A673 (cell line): ENCODE data around the gene FZD10. TPM values are rescaled to one million over a fixed set of nuclear protein-coding genes. Genes with fewer than 3 reads are reported as not detected.

Source experiments
- BruUV-seq: library from RNA; stranded (reverse); fragments of 400-500 nt; replicated peaks from 2 replicates; lab custom pipeline; 2021; lab: Mats Ljungman, UMichigan
- CTCF ChIA-PET: fragments of 300-600 bp; sonication (Branson Sonifier 250); formaldehyde crosslinking; loops from one replicate; lab custom pipeline; 2022; ENCODE audit warnings: antibody characterized with exemption; lab: Charles Lee
- POLR2A ChIA-PET: fragments of 300-600 bp; sonication (Branson Sonifier 250); formaldehyde crosslinking; loops from one replicate; lab custom pipeline; 2022; ENCODE audit warnings: antibody characterized with exemption; ENCODE audit not compliant: low non-redundant PET; lab: Charles Lee
- DNase-seq: peaks from one replicate; pipeline ENCODE4 v3.0.0-alpha.2; 2015; ENCODE audit warnings: low spot score
- H3K27ac ChIP-seq: fragments of 200-600 bp; sonication (generic); 2 replicates; pipeline ENCODE4 v1.5.1; 2016; ENCODE audit warnings: mixed run types, low read depth, mild to moderate bottlenecking, mixed read lengths, antibody characterized with exemption, low read length; ENCODE audit not compliant: poor library complexity, severe bottlenecking
- H3K27me3 ChIP-seq: fragments of 200-600 bp; sonication (generic); replicated peaks from 2 replicates; pipeline ENCODE4 v1.6.1; 2017; ENCODE audit warnings: mixed run types, low read depth, mild to moderate bottlenecking, mixed read lengths, antibody characterized with exemption, low read length; ENCODE audit not compliant: insufficient read depth, poor library complexity
- H3K36me3 ChIP-seq: fragments of 200-600 bp; sonication (generic); 2 replicates; pipeline ENCODE4 v1.6.1; 2016; ENCODE audit warnings: mixed run types, mild to moderate bottlenecking, mixed read lengths, antibody characterized with exemption, low read length; ENCODE audit not compliant: insufficient read depth, poor library complexity, severe bottlenecking
- H3K4me1 ChIP-seq: fragments of 200-600 bp; sonication (generic); 2 replicates; pipeline ENCODE4 v1.6.1; 2017; ENCODE audit warnings: mixed run types, mild to moderate bottlenecking, mixed read lengths, antibody characterized with exemption, low read length; ENCODE audit not compliant: insufficient read depth, poor library complexity, severe bottlenecking
- H3K4me3 ChIP-seq: fragments of 200-600 bp; sonication (generic); 2 replicates; pipeline ENCODE4 v1.5.1; 2016; ENCODE audit warnings: low read depth, mixed run types, mild to moderate bottlenecking, mixed read lengths, low read length; ENCODE audit not compliant: poor library complexity, severe bottlenecking
- H3K9me3 ChIP-seq: fragments of 200-600 bp; sonication (generic); 2 replicates; pipeline ENCODE4 v1.6.1; 2016; ENCODE audit warnings: mixed run types, low read depth, mild to moderate bottlenecking, mixed read lengths, antibody characterized with exemption, low read length; ENCODE audit not compliant: poor library complexity, severe bottlenecking
- EZH2 ChIP-seq: fragments of 200-600 bp; sonication (generic); IDR thresholded peaks from 2 replicates; pipeline ENCODE4 v1.6.1; 2017; ENCODE audit warnings: borderline replicate concordance, low read depth, mild to moderate bottlenecking, mixed read lengths, antibody characterized with exemption, low read length; ENCODE audit not compliant: poor library complexity, severe bottlenecking
- intact Hi-C: fragments of 100-400 bp; cut with micrococcal nuclease; formaldehyde crosslinking; loops from one replicate; pipeline ENCODE4 v1.10.0; 2022; ENCODE audit not compliant: unreplicated experiment
- total RNA-seq: library from RNA; stranded (reverse); gene quantifications from 2 replicates; pipeline ENCODE4 v1.2.3, GENCODE V29; 2021
- TF ChIP-seq, protein P1 (sequence below): fragments of 300-800, 200-600 bp; sonication (generic); conservative IDR thresholded peaks from 2 replicates; pipeline ENCODE4 v1.5.1; 2017; ENCODE audit warnings: low read depth, mild to moderate bottlenecking, antibody characterized with exemption, low read length, moderate library complexity, mixed read lengths

FZD10 gene
- total RNA-seq, 1 experiment from 2014 or later, result not detected

DNA sequence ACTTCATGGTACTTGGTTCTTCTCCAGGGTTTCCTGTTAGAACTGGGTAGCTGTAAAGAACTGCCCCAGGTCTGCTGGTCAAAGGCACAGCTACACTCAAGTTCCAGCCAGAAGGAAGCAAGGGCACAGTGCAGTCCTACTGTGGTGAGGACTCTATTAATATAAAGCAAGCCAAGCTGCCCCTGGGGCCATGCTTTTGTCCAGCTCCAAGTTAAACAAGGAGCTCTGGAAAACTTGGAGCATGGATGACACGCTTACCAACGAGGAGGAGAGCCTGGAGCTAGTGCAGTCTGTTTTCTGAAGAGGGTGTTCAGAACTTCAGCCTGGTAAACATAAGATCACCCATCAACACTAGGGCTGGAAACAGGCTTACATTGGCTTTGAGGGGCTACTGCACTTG, 4.0 kb downstream of the FZD10 start:
- POLR2A ChIA-PET, result no interaction called here
- Histone ChIP-seq H3K9me3 (peaks cover 4% of the 10 kb centered on the region), H3K4me1 (no peaks in the 10 kb centered on the region), H3K4me3 (no peak overlapping the region), H3K36me3 (no peaks in the 10 kb centered on the region), H3K27ac (no peak overlapping the region), H3K27me3 (peaks cover 33% of the 10 kb centered on the region)
- CTCF ChIA-PET, result no interaction called here
- intact Hi-C loops, result no loop called here
- no peak for TF ChIP-seq EZH2
- TF ChIP-seq, protein P1, sequence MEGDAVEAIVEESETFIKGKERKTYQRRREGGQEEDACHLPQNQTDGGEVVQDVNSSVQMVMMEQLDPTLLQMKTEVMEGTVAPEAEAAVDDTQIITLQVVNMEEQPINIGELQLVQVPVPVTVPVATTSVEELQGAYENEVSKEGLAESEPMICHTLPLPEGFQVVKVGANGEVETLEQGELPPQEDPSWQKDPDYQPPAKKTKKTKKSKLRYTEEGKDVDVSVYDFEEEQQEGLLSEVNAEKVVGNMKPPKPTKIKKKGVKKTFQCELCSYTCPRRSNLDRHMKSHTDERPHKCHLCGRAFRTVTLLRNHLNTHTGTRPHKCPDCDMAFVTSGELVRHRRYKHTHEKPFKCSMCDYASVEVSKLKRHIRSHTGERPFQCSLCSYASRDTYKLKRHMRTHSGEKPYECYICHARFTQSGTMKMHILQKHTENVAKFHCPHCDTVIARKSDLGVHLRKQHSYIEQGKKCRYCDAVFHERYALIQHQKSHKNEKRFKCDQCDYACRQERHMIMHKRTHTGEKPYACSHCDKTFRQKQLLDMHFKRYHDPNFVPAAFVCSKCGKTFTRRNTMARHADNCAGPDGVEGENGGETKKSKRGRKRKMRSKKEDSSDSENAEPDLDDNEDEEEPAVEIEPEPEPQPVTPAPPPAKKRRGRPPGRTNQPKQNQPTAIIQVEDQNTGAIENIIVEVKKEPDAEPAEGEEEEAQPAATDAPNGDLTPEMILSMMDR, result no peak
- no TSS peak for BruUV-seq
- no peak for DNase-seq

DNA sequence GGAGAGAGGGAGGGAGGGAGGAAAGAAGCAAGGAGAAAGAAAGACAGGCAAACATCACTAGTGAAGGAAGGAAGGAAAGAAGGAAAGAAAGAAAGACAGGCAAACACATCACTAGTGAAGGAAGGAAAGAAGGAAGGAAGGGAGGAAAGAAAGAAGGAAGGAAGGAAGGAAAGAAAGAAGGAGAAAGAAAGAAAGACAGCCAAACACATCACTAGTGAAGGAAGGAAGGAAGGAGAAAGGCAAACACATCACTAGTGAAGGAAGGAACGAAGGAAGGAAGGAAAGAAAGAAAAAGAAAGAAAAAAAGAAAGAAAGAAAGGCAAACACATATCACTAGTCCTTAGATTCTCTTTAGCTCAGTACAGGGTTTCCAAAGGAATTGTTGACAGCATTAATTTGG, 5.3 kb downstream of the FZD10 start:
- CTCF ChIA-PET, result no interaction called here
- intact Hi-C loops, result no loop called here
- H3K27me3 ChIP-seq, result peaks cover 27% of the 10 kb centered on the region

DNA sequence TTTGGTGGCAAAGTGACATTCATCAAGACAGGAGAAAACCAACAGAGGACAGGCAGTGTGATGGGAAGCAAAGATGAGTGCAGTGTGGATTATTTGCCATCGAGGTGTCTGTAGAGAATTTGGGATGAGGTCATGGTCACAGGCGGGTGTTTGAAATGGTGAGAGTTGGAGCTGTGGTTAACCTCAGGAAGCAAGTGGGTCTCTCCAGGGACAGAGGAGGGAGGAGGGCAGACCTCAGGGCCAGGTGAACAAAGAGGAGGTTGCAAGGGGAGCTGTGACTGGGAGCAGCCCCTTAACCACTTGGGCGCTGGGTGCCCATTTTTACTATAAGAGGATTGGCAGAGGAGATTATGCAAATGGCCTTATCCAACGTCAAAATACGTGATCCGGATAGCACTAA, 7.0 kb downstream of the FZD10 start:
- TF ChIP-seq EZH2, result no peak
- TF ChIP-seq, protein P1, result no peak
- Histone ChIP-seq H3K4me1 (no peaks in the 10 kb centered on the region), H3K36me3 (no peaks in the 10 kb centered on the region), H3K27ac (no peak overlapping the region), H3K27me3 (peaks cover 17% of the 10 kb centered on the region), H3K9me3 (no peaks in the 10 kb centered on the region), H3K4me3 (no peak overlapping the region)
- intact Hi-C loops, result no loop called here
- ChIA-PET CTCF (no interaction called here), POLR2A (no interaction called here)
- DNase-seq, result no peak
- no TSS peak for BruUV-seq

More for the DNA sequence above, 5.3 kb downstream of the FZD10 start:
- no TSS peak for BruUV-seq
- Histone ChIP-seq H3K9me3 (no peaks in the 10 kb centered on the region), H3K36me3 (no peaks in the 10 kb centered on the region), H3K27ac (no peak overlapping the region), H3K4me3 (no peak overlapping the region), H3K4me1 (no peaks in the 10 kb centered on the region)
- no peak for TF ChIP-seq EZH2
- no peak for DNase-seq
- POLR2A ChIA-PET, result no interaction called here

DNA sequence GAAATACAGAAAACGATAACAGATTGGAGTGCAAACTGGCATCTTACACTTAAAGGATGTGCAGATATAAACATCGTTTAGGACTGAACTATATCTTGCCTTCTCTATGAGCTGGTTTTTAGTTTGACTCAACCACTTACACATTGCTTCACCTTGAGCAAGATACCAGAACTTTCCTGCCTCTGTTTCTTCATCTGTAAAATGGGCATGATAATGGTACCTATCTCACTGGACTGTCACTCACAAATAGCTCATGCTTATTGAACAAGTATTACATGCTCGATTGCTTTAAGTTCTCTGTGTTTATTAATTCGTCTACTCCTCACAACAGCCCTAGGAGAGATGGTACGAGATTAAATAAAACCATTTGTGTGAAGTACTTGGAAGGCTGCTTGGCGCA, 7.7 kb downstream of the FZD10 start:
- H3K9me3 ChIP-seq, result no peaks in the 10 kb centered on the region
- no peak overlapping the region for H3K27ac ChIP-seq
- H3K4me3 ChIP-seq, result no peak overlapping the region
- POLR2A ChIA-PET, result no interaction called here
- H3K27me3 ChIP-seq, result peaks cover 14% of the 10 kb centered on the region
- TF ChIP-seq EZH2, result no peak
- TF ChIP-seq, protein P1, result no peak
- BruUV-seq, result no TSS peak
- no peaks in the 10 kb centered on the region for H3K4me1 ChIP-seq
- no peaks in the 10 kb centered on the region for H3K36me3 ChIP-seq
- CTCF ChIA-PET, result no interaction called here
- intact Hi-C loops, result no loop called here
- no peak for DNase-seq
